Stimulated activated naive CD4-positive, alpha-beta T cell (primary cell): ENCODE results near the gene CACTIN.
"Not testable (repeated sequence)": the region's sequence is repeated elsewhere in the genome, so short reads cannot be mapped to it uniquely, and the experiment has no call there.

ENCODE experiments used
- DNase-seq, 6 experiments: peaks; one replicate each; lab custom pipeline; 2025; lab: John Stamatoyannopoulos, UW

Gene CACTIN

DNA sequence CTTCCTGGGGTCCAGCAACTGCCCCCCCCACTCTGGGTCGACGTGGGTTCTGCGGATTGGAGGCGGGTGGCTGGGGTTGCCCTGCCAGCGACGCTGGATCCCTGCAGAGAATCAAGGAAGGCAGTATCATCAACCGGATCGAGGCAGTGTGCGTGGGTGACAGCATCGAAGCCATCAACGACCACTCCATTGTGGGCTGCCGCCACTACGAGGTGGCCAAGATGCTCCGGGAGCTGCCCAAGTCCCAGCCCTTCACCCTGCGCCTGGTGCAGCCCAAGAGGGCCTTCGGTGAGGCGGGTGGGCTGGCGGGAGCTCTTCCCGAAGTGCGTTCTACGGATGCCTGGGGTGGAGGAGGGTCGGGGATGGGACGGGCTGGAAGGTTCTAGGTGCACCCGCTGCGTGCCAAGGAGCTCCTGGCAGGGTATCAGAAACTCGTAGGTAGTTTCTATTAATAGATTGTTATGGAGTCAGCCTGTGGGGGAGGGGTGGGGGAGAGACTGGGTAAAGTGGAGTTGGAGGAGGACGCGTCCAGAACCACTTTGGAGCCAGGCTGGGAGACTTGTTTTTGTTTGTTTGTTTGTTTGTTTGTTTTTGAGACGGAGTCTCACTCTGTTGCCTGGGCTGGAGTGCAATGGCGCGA, 39.8 kb downstream of the CACTIN start:
- DNase-seq = no peak

DNA sequence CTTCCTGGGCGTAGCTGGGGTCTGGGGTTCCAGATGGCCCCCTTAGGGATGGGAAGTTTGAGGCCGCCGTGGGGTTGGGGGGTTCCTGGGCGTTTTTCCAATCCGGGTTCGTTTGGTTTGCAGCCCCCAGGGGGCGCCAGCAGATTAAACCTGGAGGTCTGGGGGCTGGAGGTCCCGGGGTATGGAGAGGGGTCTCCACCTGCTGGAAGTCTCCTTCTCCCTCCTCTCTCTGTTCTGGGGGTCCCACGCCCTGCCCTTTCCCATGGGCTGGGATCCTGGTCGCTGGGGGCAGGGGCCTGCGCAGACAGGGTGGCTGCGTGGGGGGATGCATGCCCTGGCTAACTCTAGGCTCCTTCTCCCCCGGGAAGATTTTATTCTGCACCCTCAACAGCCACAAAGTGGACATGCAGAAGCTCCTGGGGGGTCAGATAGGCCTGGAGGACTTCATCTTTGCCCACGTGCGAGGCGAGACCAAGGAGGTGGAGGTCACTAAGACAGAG, 40.4 kb downstream of the CACTIN start:
- DNase-seq = peak in 4 of 6 experiments; percentile 15 to 49 (median 29)

DNA sequence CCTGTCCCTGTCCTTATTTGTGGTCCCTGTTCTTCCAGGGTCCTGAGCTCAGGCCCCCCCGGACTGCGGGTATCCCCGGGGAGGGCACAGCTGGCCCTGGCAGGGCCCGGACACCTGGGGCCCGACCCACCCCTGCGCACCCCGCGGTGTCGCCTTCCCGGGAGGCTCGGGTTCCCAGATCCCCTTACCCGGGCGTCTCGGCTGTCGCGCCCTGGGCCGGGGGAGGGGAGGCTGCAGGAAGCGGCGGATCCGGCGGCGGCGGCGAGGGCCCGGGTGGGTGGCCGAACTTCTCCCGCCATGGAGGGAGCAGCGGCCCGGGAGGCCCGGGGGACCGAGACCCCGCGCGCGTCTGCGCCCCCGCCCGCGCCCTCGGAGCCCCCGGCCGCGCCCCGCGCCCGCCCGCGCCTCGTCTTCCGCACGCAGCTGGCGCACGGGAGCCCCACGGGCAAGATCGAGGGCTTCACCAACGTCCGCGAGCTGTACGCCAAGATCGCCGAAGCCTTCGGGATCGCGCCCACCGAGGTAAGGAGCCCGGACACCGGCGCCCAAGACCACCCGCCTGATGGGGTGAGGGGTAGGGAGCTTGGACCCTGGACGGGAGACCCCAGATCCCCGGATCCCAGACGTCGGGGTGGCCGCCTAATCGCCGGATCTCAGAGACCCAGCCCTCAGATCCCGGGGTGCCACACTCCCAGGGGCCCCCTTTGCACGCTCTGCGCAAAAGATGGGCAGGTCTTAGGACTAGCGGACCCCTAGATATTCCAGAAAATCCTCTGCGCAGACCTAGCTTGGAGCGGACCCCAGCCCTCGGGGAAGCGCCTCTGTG, 41.1 kb downstream of the CACTIN start, which contains the start of gene GIPC3:
Gene GIPC3 (plus strand): TSS at position 178 of the 826 bp plus-strand sequence. CDS start 120 bp downstream, at position 298.
- peak in 1 of 6 experiments; percentile 43 for DNase-seq

DNA sequence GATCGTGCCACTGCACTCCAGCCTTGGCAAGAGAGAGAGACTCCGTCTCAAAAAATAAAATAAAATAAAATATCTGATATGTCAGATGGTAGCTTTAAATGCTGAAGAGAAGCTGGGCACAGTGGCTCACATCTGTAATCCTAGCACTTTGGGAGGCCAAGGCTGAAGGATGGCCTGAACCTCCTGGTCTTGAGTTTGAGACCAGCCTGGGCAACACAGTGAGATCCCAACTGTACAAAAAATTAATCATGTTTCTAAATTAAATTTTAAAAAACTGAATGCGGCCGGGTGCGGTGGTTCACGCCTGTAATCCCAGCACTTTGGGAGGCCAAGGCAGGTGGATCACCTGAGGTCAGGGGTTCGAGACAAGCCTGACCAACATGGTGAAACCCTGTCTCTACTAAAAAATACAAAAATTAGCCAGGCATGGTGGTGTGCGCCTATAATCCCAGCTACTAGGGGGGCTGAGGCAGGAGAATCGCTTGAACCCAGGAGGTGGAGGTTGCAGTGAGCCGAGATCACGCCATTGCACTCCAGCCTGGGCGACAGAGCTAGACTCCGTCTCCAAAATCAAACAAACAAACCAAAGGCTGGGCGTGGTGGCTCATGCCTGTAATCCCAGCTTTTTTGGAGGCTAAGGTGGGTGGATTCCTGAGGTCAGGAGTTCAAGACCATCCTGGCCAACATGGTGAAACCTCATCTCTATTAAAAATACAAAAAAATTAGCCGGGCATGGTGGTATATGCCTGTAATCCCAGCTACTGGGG, 42.4 kb downstream of the CACTIN start:
- DNase-seq = not testable (repeated sequence)

DNA sequence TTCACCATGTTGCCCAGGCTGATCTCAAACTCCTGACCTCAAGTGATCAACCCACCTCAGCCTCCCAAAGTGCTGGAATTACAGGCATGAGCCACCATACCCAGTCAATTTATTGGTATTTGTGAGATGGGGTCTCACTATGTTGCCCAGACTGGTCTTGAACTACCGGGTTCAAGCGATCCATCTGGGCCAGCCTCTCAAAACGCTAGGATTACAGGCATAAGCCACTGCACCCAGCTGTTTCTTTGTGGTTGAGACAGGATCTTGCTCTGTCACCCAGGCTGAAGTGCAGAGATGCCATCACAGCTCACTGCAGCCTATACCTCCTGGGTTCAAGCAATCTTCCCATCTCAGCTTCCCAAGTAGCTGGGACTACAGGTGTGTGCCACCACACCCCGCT, 44.8 kb downstream of the CACTIN start:
- DNase-seq = not testable (repeated sequence)

DNA sequence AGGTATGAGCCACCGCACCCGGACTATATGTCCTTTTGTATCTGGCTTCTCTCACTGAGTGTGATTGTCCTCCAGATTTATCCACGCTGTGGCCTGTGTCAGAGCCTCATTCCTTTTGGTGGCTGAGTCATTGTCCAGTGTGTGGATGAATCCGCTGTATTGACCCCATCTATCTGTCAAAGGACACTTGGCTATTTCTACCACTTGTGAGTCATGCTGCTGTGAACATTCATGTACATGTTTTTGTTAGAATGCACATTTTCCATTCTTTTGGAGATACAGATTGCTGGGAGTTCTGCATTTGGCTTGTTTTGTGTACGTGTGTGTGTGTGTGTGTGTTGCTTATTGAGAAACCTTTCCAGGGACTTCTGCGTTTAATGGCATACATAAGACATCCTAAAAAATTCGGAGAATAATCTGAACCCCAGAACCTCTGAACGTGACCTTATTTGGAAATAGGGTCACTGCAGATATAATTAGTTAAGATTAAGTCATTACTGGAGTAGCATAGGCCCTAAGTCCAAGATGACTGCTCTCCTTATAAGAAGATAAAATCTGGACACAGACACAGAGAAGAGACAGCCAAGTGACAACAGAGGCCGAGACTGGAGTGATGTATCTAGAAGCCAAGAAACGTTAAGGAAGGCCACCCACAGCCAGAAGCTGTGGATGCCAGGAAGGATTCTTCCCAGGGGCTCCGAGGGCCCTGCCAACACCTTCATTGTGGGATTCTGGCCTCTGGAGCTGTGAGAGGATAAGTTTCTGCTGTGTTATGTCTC, 46.2 kb downstream of the CACTIN start:
- DNase-seq = no peak

DNA sequence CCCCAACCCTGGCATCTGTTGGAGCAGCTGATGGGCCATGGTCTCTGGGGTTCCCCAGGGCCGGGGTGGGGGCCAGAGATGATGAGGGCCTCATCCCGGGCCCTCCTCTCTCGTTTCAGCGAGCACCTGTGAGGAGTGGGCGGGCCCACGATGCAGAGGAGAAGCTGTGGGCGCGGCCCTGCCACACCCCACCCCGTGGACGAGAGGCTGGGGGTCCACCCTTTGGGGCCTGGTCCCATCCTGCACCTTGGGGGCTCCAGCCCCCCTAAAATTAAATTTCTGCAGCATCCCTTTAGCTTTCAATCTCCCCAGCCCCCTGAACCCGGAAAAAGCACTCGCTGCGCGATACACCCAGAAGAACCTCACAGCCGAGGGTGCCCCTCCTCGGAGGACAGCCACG, 48.2 kb downstream of the CACTIN start:
- DNase-seq = no peak

DNA sequence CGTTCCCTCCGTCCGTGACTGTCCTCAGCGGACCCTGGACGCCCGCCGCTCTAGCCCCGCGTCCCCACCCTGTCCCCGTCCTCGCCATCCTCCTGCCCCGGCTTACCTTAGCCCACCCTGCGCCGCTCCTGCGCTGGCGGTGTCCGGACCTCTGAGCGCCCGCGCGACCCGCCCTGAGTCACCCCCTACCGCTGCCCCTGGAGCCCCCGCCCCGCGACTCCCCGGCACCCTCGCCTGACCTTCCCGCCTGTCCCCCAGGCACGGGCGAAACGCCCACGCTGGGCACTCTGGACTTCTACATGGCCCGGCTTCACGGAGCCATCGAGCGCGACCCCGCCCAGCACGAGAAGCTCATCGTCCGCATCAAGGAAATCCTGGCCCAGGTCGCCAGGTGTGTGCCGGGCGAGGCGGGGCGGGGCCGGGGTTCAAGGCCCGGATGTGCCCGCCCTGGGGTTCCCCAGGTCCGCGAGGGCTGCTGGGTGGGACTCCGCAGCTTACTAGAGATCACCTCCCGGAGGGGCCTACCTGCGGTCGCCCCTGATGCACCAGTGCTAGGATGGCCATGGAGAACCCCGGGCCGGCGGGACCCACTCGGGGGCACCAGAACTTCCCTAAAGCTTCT, 48.8 kb downstream of the CACTIN start:
- DNase-seq = no peak

DNA sequence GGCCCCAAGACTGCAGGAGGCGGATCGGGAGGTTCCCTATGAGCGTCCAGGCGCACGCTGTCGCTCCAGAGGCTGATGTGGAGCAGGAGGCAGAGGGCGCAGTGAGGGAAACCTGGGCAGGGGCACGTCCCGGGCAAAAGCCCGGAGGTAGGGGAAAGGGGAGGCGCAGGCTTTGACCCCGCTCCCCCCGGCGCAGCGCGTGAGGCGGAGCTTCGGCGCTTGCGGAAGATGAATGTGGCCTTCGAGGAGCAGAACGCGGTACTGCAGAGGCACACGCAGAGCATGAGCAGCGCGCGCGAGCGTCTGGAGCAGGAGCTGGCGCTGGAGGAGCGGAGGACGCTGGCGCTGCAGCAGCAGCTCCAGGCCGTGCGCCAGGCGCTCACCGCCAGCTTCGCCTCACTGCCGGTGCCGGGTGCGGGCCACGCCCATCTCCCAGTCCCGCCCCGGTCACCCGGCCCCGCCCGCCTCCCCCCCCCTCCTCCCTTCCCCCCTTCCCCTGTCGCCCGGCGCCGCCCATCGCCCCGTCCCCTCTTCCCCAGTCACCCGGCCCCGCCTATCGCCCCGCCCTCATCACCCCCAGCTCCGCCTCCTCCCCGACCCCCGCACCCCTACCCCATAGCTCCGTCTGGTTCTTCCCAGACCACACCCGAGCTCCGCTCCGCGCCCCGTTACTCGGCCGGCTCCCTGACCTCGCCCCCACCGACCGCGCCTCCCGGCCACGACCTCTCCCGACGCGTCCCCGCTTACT, 49.7 kb downstream of the CACTIN start:
- no peak for DNase-seq

DNA sequence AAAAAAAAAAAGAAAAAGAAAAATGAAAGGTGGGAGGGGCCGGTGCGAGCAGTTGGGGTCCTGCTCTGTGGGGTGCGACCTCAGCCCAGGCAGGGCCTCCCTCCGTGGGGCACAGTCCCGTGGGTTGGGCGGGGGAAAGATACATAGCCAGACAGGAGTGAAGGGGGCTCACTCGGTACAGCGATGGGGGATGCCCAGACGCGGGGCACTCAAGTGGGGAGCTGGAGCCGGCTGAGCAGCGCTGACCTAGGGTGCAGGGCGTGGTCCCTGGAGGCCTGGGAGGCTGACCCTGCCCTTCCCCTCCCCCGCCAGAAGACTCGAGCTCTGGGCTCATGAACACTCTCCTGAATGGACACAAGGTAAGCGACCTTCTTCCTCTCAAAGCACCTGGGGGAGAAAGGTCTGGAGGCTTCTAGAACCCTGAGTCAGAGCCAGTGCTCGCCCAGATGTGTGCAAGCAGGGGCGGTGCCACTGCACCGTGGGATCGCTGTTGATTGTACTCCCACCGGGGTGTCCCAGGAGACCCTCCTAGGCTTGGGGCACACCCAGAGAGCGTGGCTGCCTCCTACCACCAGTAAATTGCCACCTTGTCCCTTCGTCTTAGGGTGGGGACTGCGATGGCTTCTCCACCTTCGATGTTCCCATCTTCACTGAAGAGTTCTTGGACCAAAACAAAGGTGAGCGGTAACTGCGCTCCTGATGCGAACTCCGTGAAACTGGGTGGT, 50.5 kb downstream of the CACTIN start:
- no peak for DNase-seq

DNA sequence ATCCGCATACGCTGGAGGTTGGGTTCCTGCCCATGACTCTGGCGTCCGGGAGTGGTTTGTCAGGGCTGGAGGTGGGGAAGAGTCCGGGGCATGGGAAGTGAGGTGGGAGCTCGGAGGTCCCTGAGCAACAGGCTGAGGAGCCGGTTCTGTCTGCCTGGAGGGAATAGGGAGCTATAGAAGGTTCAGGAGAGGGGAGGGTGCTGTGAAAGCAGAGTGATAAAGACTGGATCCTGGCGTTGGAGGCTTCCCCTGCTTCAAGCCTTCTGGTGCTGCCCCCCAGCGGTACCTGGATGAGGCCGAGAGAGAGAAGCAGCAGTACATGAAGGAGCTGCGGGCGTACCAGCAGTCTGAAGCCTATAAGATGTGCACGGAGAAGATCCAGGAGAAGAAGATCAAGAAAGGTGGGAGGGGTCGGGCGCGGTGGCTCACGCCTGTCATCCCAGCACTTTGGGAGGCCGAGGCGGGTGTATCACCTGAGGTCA, 51.3 kb downstream of the CACTIN start:
- DNase-seq = no peak

DNA sequence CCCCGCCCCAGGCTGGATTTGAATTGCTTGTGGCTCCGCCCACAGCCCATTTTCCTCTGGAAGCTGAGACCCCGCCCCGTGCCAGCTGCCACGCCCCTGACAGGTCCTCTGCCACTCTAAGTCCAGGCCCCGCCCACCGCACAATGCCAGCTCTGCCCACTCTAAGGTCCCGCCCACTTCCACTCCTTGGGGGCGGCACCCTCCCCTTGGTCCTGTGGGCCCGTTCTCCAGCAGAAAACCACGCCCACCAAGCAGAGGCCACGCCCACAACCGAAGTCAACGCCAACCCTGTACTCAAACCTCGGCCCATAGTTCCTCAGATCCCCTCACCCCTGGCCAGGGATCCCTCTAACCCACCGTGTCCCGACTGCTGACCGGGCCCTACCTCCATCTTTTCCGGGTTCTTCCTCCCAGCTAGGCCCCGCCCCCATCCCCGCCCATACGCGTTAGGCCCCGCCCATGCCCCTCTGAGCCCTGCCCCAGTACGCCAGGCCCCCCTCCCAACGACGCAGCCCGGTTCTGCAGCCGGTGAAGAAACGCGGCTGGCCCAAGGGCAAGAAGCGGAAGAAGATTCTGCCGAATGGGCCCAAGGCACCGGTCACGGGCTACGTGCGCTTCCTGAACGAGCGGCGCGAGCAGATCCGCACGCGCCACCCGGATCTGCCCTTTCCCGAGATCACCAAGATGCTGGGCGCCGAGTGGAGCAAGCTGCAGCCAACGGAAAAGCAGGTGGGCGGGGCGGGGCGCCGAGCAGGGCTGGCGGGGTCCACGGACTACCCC, 52.5 kb downstream of the CACTIN start:
- peak; percentile 53 to 83 (median 66) for DNase-seq

DNA sequence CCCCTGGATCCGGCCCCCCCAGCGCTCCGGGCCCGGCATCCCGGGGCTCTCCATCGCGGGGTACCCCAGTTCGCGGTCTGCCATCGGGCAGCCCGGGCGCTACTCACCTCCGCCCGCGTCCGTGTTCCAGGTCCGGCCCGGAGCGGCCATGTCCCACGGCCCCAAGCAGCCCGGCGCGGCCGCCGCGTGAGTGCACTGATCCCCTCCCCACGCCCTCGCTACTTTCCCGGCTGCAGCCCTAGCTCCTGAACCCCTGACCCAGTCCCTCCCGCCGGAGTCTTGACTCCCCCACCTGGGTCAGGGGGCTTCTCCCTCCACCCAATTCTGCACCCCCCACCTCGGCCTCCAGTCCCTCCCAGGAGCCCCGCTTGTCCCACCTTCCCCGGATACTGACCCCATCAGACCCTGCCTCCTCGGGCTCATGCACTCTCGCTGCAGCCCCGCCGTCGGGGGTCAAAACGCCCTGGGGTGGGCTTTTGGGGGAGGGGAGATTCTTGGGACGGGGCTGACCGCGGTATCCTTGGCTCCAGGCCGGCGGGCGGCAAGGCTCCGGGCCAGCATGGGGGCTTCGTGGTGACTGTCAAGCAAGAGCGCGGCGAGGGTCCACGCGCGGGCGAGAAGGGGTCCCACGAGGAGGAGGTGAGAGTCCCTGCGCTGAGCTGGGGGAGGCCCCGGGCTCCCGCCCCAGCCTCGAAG, 53.3 kb downstream of the CACTIN start:
- no peak for DNase-seq

DNA sequence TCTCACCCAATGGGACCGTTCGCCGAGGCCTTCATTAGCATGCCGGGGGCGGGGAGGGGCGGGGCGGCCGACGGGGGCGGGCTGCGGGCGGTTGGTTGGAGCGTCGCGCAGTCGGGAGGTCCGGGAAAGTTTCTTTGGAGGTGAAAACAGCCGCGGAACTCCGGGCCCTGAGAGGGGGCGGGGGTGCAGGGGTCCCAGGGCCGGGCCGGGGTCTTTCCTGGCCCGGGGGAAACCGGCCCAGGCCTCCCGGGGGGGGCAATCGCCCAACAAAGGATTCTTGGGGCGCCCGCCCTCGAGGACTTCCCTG, 53.8 kb downstream of the CACTIN start, which contains the start of gene HMG20B:
Gene HMG20B (plus strand): TSS at position 90 of the 307 bp plus-strand sequence. CDS start 366 bp downstream, outside the sequence.
- DNase-seq = no peak

DNA sequence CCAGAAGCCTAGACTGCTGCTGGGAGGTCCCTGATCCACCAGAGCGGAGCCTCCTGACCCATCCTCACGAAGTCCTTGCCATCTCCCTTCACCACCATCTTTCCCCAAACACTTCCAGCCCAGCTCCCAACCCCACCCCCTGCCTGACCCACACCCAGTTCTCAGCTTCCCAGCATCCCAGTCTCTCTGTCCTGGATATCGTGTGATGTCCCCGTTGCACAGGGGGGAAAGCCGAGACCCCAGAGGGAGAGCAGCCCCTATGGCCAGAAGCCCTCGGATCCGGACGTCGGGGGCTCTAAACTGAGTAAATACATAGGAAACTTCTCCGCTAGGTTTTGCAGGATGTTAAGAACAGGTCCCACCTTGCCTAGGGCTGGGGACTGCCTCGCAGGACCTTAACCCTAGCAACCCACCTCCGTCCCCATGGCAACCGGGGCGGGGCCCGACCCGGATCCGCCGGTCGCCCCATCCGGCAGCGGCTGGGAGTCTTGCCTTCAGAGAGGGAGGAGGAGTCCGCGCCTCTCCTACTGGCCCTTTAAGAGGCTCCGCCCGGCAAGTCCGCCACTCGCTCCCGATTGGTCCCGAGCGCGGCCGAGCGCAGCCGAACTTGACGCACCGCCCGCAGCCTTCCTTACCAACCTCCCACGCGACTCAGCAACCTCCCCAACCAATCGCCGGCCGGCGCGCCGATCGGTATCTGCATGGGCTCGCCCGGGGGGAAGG, 54.3 kb downstream of the CACTIN start:
- peak; percentile 96 to 99 (median 98) for DNase-seq

DNA sequence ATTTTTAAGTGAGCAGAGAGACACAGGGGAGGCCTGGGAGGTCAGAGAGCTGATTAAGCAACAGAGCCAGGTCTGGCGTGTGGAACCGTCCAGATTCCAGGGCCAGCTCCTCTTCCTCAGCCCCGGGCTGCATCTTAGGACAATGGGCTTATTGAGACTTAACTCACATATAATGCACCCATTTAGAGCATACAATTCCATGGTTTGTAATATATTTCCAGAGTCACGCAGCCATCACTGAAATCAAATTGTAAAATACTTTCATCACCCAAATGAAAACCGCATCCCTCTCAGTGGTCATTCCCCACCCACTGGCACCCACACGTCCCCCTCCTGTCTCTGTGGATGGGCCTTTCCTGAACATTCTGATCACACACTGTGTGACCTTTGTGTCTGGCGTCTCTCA, 56.0 kb downstream of the CACTIN start:
- no peak for DNase-seq

DNA sequence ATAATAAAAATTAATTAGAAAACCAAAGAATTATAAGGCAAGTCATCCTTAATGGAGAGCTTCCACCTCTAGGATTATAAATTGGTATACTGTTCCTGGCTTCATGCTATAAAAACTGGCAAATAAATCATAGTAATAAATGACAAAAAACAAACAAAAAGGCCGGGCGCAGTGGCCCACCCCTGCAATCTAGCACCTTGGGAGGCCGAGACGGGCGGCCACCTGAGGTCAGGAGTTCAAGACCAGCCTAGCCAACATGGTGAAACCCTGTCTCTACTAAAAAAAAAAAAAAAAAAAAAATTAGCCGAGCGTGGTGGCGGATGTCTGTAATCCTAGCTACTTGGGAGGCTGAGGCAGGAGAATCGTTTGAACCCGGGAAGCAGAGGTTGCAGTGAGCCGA, 56.5 kb downstream of the CACTIN start:
- DNase-seq = not testable (repeated sequence)
